GM12872 (cell line): Measurements from ENCODE around the gene MPIG6B.

ENCODE experiments used
- TF ChIP-seq, protein P1 (sequence below): IDR thresholded peaks from 3 replicates; pipeline ENCODE4 v1.5.1; 2011; ENCODE audit warnings: low read depth, mild to moderate bottlenecking, low read length, moderate library complexity; ENCODE audit not compliant: insufficient read depth

The MPIG6B gene

DNA sequence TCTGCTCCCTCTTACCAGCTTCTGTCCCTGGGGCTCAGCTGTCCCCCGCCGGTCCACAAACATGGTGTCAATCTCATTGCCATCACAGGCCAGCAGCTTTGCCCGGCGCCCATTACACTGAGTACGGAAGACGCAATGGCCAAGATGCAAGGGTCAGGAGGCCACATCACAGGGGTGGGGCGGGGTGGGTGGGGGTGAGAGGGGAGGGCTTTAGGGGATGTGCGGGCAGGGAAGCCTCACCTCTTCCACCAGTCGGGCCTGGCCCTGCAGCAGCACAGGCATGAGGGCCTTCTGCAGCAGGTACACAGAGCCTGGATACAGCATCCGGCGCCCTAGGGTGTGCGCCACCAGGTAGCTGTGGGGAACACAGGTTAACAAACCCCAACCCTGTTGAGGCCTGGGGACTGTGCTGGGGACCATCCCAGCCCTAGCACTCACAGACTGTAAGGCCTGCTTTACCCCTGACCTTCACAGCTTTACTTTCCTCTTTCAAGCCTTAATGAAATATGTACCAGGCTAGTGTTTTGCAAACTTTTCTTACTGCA, 31.5 kb upstream of the MPIG6B start:
- TF ChIP-seq, protein P1, sequence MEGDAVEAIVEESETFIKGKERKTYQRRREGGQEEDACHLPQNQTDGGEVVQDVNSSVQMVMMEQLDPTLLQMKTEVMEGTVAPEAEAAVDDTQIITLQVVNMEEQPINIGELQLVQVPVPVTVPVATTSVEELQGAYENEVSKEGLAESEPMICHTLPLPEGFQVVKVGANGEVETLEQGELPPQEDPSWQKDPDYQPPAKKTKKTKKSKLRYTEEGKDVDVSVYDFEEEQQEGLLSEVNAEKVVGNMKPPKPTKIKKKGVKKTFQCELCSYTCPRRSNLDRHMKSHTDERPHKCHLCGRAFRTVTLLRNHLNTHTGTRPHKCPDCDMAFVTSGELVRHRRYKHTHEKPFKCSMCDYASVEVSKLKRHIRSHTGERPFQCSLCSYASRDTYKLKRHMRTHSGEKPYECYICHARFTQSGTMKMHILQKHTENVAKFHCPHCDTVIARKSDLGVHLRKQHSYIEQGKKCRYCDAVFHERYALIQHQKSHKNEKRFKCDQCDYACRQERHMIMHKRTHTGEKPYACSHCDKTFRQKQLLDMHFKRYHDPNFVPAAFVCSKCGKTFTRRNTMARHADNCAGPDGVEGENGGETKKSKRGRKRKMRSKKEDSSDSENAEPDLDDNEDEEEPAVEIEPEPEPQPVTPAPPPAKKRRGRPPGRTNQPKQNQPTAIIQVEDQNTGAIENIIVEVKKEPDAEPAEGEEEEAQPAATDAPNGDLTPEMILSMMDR, result no peak

- TF ChIP-seq, protein P1, result no peak
Measured at GRCh38 chr6:31692353-31692752, 30.8 kb upstream of the MPIG6B start.

DNA sequence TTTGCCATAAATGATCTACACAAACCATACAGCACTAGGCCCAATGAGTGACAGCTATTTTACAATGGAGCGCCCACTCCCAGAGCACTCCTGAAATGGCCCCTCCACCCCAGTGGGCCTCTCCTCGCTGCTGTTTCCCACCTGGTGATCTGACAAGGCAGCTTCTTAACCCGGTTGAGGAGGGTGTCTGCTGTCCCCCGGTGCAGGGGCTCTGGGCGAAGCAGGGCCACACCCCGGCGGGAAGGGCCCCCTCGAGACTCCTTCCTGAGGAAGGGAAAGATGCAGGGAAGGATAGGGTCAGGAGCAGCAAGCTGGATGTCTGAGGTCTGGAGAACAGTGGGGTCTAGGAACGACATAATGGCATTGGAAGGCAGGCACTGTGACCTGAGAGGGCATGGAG, 30.3 kb upstream of the MPIG6B start:
- TF ChIP-seq, protein P1, result no peak

- TF ChIP-seq, protein P1, result no peak
Measured at GRCh38 chr6:31693535-31693934, 29.6 kb upstream of the MPIG6B start.

DNA sequence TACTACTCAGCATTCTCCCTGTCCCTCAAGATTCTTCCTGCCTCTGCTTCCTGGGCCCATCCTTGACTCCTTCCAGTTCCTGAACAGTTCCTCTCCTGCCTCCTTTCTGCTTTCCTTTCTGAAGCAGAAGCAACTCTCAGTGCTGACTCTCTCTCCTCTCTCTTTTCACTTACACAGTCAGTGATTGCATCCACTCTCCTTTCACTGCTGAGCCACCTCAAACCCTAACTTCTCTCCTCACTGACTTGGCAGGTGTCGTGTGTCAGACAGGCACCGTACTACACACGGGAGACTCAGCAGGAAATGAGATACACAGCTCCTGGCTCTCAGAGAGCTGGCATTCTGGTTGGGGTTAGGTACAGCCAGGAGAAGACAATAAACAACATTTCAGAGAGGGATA, 25.6 kb upstream of the MPIG6B start:
- TF ChIP-seq, protein P1, result no peak

GRCh38 chr6:31700740-31701401, 22.3 kb upstream of the MPIG6B start:
- TF ChIP-seq, protein P1, result no peak

DNA sequence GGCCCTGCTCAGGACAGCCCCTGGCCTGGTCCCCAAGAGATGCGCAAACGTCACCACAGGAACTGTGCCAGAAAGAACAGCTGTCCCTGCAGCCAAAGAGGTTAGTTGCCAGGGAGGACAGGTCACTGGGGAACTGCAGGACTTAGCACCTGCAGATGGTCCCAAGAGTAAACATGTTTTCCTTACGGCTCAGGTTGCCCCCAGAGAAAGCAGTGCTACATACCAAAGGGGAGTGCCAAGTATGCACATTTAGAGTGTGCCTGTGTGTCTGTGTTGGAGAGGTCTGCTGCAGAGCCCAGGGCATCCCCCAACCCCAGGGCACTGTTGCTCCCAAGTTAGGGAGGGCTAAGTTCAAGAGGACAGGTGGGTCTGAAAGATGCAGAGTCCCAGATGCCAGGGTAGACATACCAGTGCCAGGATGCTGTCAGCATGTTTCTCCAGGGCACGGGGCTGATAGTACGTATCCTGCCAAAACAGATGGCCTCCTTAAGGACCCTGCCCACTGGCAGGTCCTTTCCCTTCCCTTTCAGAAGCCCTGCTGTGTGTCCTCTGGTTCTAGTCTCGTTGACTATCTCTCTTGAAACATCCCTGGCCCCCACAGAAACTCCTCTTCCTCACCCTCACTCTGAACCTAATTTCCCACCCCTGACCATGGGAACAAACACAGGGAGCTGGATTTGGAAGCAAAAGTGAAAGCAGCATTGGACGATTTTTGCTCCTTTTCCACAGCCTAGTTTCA, 21.3 kb upstream of the MPIG6B start:
- TF ChIP-seq, protein P1, result no peak
